Measurements from ENCODE around the gene DPRX.

DNA sequence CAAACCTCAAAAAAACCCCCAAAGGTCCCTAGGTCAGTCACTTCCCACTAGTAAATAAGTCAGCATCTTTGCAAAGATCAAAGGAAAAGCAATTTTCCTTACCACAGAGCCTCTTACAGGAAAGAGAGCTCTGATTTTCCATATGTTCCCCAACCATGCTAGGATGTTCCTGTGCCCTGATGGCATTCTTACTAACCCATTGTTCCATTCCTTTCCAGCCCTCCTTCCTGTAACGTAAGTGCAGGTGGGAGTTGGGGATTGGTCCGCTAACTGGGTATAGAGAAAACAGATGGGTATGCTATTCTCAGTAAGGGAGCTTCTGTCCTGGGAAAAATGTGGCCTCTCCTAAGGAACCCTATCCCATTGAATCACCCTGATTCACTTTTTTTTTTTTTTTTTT is 14.3 kb downstream of the DPRX start:
- TF ChIP-seq, protein P1, sequence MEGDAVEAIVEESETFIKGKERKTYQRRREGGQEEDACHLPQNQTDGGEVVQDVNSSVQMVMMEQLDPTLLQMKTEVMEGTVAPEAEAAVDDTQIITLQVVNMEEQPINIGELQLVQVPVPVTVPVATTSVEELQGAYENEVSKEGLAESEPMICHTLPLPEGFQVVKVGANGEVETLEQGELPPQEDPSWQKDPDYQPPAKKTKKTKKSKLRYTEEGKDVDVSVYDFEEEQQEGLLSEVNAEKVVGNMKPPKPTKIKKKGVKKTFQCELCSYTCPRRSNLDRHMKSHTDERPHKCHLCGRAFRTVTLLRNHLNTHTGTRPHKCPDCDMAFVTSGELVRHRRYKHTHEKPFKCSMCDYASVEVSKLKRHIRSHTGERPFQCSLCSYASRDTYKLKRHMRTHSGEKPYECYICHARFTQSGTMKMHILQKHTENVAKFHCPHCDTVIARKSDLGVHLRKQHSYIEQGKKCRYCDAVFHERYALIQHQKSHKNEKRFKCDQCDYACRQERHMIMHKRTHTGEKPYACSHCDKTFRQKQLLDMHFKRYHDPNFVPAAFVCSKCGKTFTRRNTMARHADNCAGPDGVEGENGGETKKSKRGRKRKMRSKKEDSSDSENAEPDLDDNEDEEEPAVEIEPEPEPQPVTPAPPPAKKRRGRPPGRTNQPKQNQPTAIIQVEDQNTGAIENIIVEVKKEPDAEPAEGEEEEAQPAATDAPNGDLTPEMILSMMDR (IDR thresholded peaks at IDR 0.05; ENCODE audit: poor library complexity, severe bottlenecking) = no peak
- TF ChIP-seq SMC3 (conservative IDR thresholded peaks at IDR 0.05; ENCODE audit: poor library complexity) = no peak
- TF ChIP-seq, protein P2, sequence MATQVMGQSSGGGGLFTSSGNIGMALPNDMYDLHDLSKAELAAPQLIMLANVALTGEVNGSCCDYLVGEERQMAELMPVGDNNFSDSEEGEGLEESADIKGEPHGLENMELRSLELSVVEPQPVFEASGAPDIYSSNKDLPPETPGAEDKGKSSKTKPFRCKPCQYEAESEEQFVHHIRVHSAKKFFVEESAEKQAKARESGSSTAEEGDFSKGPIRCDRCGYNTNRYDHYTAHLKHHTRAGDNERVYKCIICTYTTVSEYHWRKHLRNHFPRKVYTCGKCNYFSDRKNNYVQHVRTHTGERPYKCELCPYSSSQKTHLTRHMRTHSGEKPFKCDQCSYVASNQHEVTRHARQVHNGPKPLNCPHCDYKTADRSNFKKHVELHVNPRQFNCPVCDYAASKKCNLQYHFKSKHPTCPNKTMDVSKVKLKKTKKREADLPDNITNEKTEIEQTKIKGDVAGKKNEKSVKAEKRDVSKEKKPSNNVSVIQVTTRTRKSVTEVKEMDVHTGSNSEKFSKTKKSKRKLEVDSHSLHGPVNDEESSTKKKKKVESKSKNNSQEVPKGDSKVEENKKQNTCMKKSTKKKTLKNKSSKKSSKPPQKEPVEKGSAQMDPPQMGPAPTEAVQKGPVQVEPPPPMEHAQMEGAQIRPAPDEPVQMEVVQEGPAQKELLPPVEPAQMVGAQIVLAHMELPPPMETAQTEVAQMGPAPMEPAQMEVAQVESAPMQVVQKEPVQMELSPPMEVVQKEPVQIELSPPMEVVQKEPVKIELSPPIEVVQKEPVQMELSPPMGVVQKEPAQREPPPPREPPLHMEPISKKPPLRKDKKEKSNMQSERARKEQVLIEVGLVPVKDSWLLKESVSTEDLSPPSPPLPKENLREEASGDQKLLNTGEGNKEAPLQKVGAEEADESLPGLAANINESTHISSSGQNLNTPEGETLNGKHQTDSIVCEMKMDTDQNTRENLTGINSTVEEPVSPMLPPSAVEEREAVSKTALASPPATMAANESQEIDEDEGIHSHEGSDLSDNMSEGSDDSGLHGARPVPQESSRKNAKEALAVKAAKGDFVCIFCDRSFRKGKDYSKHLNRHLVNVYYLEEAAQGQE (IDR thresholded peaks at IDR 0.05; ENCODE audit: borderline replicate concordance) = no peak
- TF ChIP-seq EZH2 (IDR thresholded peaks at IDR 0.05; ENCODE audit: borderline replicate concordance, insufficient read depth, low read length, poor library complexity, severe bottlenecking) = no peak
- TF ChIP-seq POLR2AphosphoS5 (IDR thresholded peaks at IDR 0.05) = no peak
- TF ChIP-seq EP300 (conservative IDR thresholded peaks at IDR 0.05; ENCODE audit: poor library complexity, severe bottlenecking) = no peak
